PC-3 (cell line): ENCODE data around the gene NTM. TPM values are rescaled to one million over a fixed set of nuclear protein-coding genes. Genes with fewer than 3 reads are reported as not detected.

Experiments
- ATAC-seq: fragments of 200-7000 bp; cut with Tn5 transposase; 2 replicates; pipeline ENCODE4 v1.9.1; 2020; ENCODE audit warnings: mild to moderate bottlenecking, moderate library complexity
- Bru-seq: library from RNA; stranded (reverse); fragments of 400-500 nt; gene quantifications from one replicate; lab custom pipeline; 2021; lab: Mats Ljungman, UMichigan
- BruChase-seq, 2 experiments: library from RNA; stranded (reverse); fragments of 400-500 nt; gene quantifications; one replicate each; lab custom pipeline; 2021; lab: Mats Ljungman, UMichigan
- BruUV-seq: library from RNA; stranded (reverse); fragments of 400-500 nt; replicated peaks from 2 replicates; lab custom pipeline; 2021; lab: Mats Ljungman, UMichigan
- CTCF ChIA-PET: fragments of 300-600 bp; sonication (Branson Sonifier 250); formaldehyde crosslinking; loops from one replicate; lab custom pipeline; 2022; ENCODE audit warnings: antibody characterized with exemption; lab: Charles Lee
- POLR2A ChIA-PET: fragments of 300-600 bp; sonication (Branson Sonifier 250); formaldehyde crosslinking; loops from one replicate; lab custom pipeline; 2022; ENCODE audit warnings: antibody characterized with exemption; ENCODE audit not compliant: unreplicated experiment; lab: Charles Lee
- DNase-seq: peaks from one replicate; pipeline ENCODE4 v3.0.0-alpha.2; 2015
- H2AFZ ChIP-seq: fragments of 300-600 bp; sonication (generic); 2 replicates; pipeline ENCODE4 v1.6.0; 2016; ENCODE audit warnings: antibody characterized with exemption, low read length
- H3F3A ChIP-seq: fragments of 300-600 bp; sonication (generic); one replicate; pipeline ENCODE4 v1.6.0; 2017; ENCODE audit warnings: antibody characterized with exemption, low read length, control low read depth, mild to moderate bottlenecking; ENCODE audit not compliant: unreplicated experiment
- H3K27ac ChIP-seq: fragments of 300-600 bp; sonication (generic); 2 replicates; pipeline ENCODE4 v1.5.1; 2016; ENCODE audit warnings: mild to moderate bottlenecking, low read length
- H3K27me3 ChIP-seq: fragments of 300-600 bp; sonication (generic); 2 replicates; pipeline ENCODE4 v1.6.1; 2016; ENCODE audit warnings: low read length, mixed read lengths
- H3K36me3 ChIP-seq: fragments of 300-600 bp; sonication (generic); 2 replicates; pipeline ENCODE4 v1.6.1; 2016; ENCODE audit warnings: low read depth, mixed run types, low read length, mixed read lengths
- H3K4me1 ChIP-seq: fragments of 300-600 bp; sonication (generic); 2 replicates; pipeline ENCODE4 v1.5.1; 2016; ENCODE audit warnings: low read length; ENCODE audit not compliant: insufficient read depth
- H3K4me2 ChIP-seq: fragments of 300-600 bp; sonication (generic); 2 replicates; pipeline ENCODE4 v1.6.0; 2016; ENCODE audit warnings: low read length
- H3K4me3 ChIP-seq: fragments of 300-600 bp; sonication (generic); 2 replicates; pipeline ENCODE4 v1.5.1; 2016; ENCODE audit warnings: mild to moderate bottlenecking, low read length, mixed read lengths
- H3K79me2 ChIP-seq: fragments of 300-600 bp; sonication (generic); 2 replicates; pipeline ENCODE4 v1.6.1; 2017; ENCODE audit warnings: low read length, mixed read lengths
- H3K9ac ChIP-seq: fragments of 300-600 bp; sonication (generic); 2 replicates; pipeline ENCODE4 v1.6.0; 2016; ENCODE audit warnings: mild to moderate bottlenecking, low read length
- H3K9me2 ChIP-seq: fragments of 300-600 bp; sonication (generic); replicated peaks from 2 replicates; pipeline ENCODE4 v1.6.1; 2016; ENCODE audit warnings: mixed run types, low read length, mixed read lengths
- H3K9me3 ChIP-seq: fragments of 300-600 bp; sonication (generic); 2 replicates; pipeline ENCODE4 v1.6.1; 2016; ENCODE audit warnings: low read length, mixed read lengths
- H4K20me1 ChIP-seq: fragments of 300-600 bp; sonication (generic); 2 replicates; pipeline ENCODE4 v1.6.1; 2016; ENCODE audit warnings: low read length, mixed read lengths
- CTCF ChIP-seq: fragments of 300-600 bp; sonication (generic); conservative IDR thresholded peaks from 2 replicates; pipeline ENCODE4 v1.5.1; 2017; ENCODE audit warnings: antibody characterized with exemption, low read depth, mild to moderate bottlenecking, low read length
- EZH2 ChIP-seq: fragments of 300-600 bp; sonication (generic); IDR thresholded peaks from one replicate; pipeline ENCODE4 v1.6.1; 2017; ENCODE audit warnings: antibody characterized with exemption, mild to moderate bottlenecking, low read length; ENCODE audit not compliant: unreplicated experiment
- EZH2phosphoT487 ChIP-seq: fragments of 300-600 bp; sonication (generic); IDR thresholded peaks from 2 replicates; pipeline ENCODE4 v1.6.1; 2018; ENCODE audit warnings: mild to moderate bottlenecking, antibody characterized with exemption, low read length, borderline replicate concordance
- intact Hi-C: fragments of 100-400 bp; cut with micrococcal nuclease; formaldehyde crosslinking; loops from 2 replicates; pipeline ENCODE4 v1.9.0; 2023
- long read RNA-seq: library from polyadenylated mRNA; unstranded; transcript quantifications from one replicate; pipeline ENCODE4 v2.0.0, GENCODE V29; 2021; ENCODE audit not compliant: unreplicated experiment
- total RNA-seq: library from RNA; depleted of rRNA; stranded (reverse); fragments of >200 nt; gene quantifications from 2 replicates; pipeline ENCODE4 v1.2.3, GENCODE V29; 2014; rRNA removed

Gene NTM
- total RNA-seq (not detected in 2 replicates), Bru-seq, nascent RNA (percentile 6 among the genes with signal in this experiment), BruChase-seq, experiment 1, labeled RNA remaining after a 6-hour chase (percentile 1 among the genes with signal in this experiment), BruChase-seq, experiment 2, labeled RNA remaining after a 2-hour chase (percentile 3 among the genes with signal in this experiment)
- long read RNA-seq, partial matches to known transcripts, result 0 of 2 reads
- long read RNA-seq, other reads (novel, unspliced or antisense), result 2 of 2 reads

- ATAC-seq, result no peak
- Histone ChIP-seq H2AFZ (no peak within 1 kb of the TSS), H3K27me3 (peaks cover 72% of the 10 kb centered on the region), H3K9me2 (no peaks in the 10 kb centered on the region), H3K36me3 (no peaks in the 10 kb centered on the region), H3K27ac (no peak within 1 kb of the TSS), H3K4me3 (no peak within 1 kb of the TSS), H3K4me2 (no peak within 1 kb of the TSS), H3K9me3 (no peaks in the 10 kb centered on the region), H3K4me1 (no peaks in the 10 kb centered on the region), H4K20me1 (no peaks in the 10 kb centered on the region), H3K79me2 (no peaks in the 10 kb centered on the region), H3F3A (no peaks in the 10 kb centered on the region), H3K9ac (no peak within 1 kb of the TSS)
- DNase-seq, result no peak
- CTCF ChIA-PET, result no interaction called here
- POLR2A ChIA-PET, result no interaction called here
- TF ChIP-seq EZH2 (no peak), EZH2phosphoT487 (no peak), CTCF (no peak)
- no TSS peak for BruUV-seq
- intact Hi-C loops, result no loop called here
Observed at GRCh38 chr11:131370090-131370751, at the start of gene NTM. TSS of gene NTM (plus strand) at chr11:131370615.

- no peak overlapping the region for H3K4me2 ChIP-seq
- no peak overlapping the region for H3K27ac ChIP-seq
- ATAC-seq, result no peak
- H3K36me3 ChIP-seq, result no peaks in the 10 kb centered on the region
- H3K9ac ChIP-seq, result no peak overlapping the region
- POLR2A ChIA-PET, result no interaction called here
- H4K20me1 ChIP-seq, result no peaks in the 10 kb centered on the region
- CTCF ChIA-PET, result no interaction called here
- H3K9me2 ChIP-seq, result no peaks in the 10 kb centered on the region
- no peak for DNase-seq
- peaks cover 67% of the 10 kb centered on the region for H3K27me3 ChIP-seq
- H3K4me3 ChIP-seq, result no peak overlapping the region
- H3K4me1 ChIP-seq, result no peaks in the 10 kb centered on the region
- no peaks in the 10 kb centered on the region for H3F3A ChIP-seq
- H3K79me2 ChIP-seq, result no peaks in the 10 kb centered on the region
- intact Hi-C loops, result no loop called here
- H3K9me3 ChIP-seq, result no peaks in the 10 kb centered on the region
- BruUV-seq, result no TSS peak
- H2AFZ ChIP-seq, result no peak overlapping the region
- TF ChIP-seq EZH2 (no peak), CTCF (no peak), EZH2phosphoT487 (no peak)
Observed at GRCh38 chr11:131324921-131325570, 45.4 kb upstream of the NTM start.

DNA sequence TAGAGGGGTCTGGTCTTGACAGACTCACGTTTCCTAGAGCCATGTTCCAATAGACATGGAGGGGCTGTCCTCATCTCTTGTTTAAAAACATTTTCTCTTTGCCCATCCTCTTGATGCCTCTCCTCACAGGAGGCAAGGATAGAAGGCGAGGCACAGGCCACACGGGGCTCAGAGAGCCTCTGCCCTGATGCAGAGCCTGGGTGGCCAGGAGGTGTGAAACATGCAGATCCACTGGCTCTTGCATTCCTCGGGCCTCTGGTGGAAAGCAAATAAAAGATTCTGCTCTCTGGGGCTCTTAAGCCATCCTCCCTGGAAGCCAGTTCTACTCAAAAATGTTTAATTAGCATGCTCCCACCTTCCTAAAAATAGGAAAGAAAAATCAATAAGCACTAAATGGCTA, 43.6 kb upstream of the NTM start:
- DNase-seq, result no peak
- peaks cover 85% of the 10 kb centered on the region for H3K27me3 ChIP-seq
- no peak overlapping the region for H3K27ac ChIP-seq
- H3F3A ChIP-seq, result no peaks in the 10 kb centered on the region
- intact Hi-C loops, result no loop called here
- H3K4me1 ChIP-seq, result no peaks in the 10 kb centered on the region
- no peaks in the 10 kb centered on the region for H3K9me3 ChIP-seq
- H3K79me2 ChIP-seq, result no peaks in the 10 kb centered on the region
- CTCF ChIA-PET, result no interaction called here
- POLR2A ChIA-PET, result no interaction called here
- no peak overlapping the region for H3K4me3 ChIP-seq
- H4K20me1 ChIP-seq, result no peaks in the 10 kb centered on the region
- H3K9ac ChIP-seq, result no peak overlapping the region
- no peak for ATAC-seq
- TF ChIP-seq CTCF, result no peak
- TF ChIP-seq EZH2phosphoT487, result no peak
- TF ChIP-seq EZH2, result no peak
- H3K4me2 ChIP-seq, result no peak overlapping the region
- H2AFZ ChIP-seq, result no peak overlapping the region
- BruUV-seq, result no TSS peak
- no peaks in the 10 kb centered on the region for H3K36me3 ChIP-seq
- H3K9me2 ChIP-seq, result no peaks in the 10 kb centered on the region
